Measurements from ENCODE around the gene SACM1L.

GRCh38 chr3:45691842-45692241 is 2.6 kb downstream of the SACM1L start:
- no peak for TF ChIP-seq CTCF (IDR thresholded peaks at IDR 0.05; ENCODE audit: low read depth, low read length)
- TF ChIP-seq POLR2A (IDR thresholded peaks at IDR 0.05; ENCODE audit: extremely low read depth, insufficient read length): no peak

All from NB4 (cell line).